D721Med (cell line): Measurements from ENCODE around the gene INTS3.

Experiments
- DNase-seq: peaks from one replicate; pipeline ENCODE4 v3.0.0; 2011; ENCODE audit warnings: low spot score; ENCODE audit not compliant: insufficient read length
- FAIRE-seq: peaks from 2 replicates; lab custom pipeline; 2011; peaks lifted over from hg19 to GRCh38; lab: Jason Lieb, UNC
- TF ChIP-seq, protein P1 (sequence below): IDR thresholded peaks from 2 replicates; pipeline ENCODE4 v1.5.1; 2012; ENCODE audit warnings: mild to moderate bottlenecking, control low read depth; ENCODE audit not compliant: insufficient read depth; ENCODE audit errors: missing control alignments

INTS3 gene

DNA sequence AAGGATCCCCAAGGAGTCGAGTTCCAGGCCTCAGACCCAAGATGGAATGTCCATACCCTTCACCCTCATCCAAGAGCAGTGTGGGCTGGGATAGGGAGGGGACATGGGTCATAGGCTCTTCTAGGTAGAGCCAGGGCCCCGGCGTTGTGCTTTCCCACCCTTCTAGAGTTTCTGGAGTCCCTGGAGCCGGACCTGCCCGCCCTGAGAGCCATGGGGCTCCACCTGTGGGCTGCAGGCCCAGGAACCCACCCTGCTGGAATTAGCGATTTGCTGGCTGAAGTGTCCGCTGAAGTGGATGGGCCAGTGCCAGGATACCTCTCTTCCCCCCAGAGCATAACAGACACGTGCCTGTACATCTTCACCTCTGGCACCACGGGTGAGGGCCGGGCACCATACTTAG is 48.5 kb downstream of the INTS3 start:
- no peak for FAIRE-seq
- TF ChIP-seq, protein P1, sequence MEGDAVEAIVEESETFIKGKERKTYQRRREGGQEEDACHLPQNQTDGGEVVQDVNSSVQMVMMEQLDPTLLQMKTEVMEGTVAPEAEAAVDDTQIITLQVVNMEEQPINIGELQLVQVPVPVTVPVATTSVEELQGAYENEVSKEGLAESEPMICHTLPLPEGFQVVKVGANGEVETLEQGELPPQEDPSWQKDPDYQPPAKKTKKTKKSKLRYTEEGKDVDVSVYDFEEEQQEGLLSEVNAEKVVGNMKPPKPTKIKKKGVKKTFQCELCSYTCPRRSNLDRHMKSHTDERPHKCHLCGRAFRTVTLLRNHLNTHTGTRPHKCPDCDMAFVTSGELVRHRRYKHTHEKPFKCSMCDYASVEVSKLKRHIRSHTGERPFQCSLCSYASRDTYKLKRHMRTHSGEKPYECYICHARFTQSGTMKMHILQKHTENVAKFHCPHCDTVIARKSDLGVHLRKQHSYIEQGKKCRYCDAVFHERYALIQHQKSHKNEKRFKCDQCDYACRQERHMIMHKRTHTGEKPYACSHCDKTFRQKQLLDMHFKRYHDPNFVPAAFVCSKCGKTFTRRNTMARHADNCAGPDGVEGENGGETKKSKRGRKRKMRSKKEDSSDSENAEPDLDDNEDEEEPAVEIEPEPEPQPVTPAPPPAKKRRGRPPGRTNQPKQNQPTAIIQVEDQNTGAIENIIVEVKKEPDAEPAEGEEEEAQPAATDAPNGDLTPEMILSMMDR, result no peak
- DNase-seq, result no peak

DNA sequence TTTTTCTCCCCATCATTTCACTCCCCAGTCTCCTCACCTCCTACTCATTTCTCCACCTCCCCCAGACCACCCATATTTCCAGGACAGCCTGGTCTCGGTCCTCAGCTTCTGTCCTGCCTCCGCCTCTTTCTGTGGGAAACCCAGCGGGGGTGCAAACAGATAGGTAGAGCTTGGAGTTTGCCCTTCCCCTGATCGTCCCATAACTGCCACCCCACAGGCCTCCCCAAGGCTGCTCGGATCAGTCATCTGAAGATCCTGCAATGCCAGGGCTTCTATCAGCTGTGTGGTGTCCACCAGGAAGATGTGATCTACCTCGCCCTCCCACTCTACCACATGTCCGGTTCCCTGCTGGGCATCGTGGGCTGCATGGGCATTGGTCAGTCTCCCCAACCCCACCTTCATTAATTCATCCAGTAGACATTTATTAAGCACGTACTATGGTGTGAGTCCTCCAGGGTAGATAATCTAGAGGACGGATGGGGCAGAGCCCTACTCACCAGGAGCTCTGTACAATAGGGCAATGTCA is 49.1 kb downstream of the INTS3 start:
- FAIRE-seq (no peak), DNase-seq (no peak)
- TF ChIP-seq, protein P1, result no peak

DNA sequence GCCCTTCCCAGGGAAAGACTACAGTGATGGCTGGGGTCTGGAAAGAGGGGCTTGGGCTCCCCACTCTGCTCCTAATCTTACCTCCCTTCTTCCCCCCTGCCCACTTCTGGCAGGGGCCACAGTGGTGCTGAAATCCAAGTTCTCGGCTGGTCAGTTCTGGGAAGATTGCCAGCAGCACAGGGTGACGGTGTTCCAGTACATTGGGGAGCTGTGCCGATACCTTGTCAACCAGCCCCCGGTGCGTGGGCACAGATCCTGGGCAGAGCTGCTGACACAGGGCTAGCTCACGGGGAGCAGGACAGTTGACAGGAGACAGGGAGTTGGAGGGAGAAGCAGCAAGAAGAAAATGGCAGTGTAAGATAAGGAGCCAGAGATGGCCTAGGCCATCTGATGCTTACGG is 49.8 kb downstream of the INTS3 start:
- TF ChIP-seq, protein P1, result no peak
- FAIRE-seq, result no peak
- no peak for DNase-seq

DNA sequence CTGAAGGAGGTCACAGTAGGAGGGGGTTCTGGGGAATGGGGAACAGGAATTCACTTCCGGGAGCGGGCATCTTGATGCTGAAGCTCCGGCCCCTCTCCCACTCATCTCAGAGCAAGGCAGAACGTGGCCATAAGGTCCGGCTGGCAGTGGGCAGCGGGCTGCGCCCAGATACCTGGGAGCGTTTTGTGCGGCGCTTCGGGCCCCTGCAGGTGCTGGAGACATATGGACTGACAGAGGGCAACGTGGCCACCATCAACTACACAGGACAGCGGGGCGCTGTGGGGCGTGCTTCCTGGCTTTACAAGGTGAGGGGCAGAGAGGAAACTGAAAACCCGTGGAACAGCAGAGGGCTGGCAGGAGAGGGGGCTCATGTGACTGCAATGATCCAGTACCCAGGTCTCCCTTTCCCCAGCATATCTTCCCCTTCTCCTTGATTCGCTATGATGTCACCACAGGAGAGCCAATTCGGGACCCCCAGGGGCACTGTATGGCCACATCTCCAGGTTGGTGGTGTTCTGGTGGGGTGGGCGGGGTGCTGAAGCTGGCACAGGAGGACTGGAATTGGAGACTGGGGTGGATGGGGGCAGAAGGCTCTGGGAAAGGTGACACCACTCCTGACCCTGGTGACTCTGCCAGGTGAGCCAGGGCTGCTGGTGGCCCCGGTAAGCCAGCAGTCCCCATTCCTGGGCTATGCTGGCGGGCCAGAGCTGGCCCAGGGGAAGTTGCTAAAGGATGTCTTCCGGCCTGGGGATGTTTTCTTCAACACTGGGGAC is 50.4 kb downstream of the INTS3 start:
- TF ChIP-seq, protein P1, result no peak
- no peak for DNase-seq
- FAIRE-seq, result no peak

DNA sequence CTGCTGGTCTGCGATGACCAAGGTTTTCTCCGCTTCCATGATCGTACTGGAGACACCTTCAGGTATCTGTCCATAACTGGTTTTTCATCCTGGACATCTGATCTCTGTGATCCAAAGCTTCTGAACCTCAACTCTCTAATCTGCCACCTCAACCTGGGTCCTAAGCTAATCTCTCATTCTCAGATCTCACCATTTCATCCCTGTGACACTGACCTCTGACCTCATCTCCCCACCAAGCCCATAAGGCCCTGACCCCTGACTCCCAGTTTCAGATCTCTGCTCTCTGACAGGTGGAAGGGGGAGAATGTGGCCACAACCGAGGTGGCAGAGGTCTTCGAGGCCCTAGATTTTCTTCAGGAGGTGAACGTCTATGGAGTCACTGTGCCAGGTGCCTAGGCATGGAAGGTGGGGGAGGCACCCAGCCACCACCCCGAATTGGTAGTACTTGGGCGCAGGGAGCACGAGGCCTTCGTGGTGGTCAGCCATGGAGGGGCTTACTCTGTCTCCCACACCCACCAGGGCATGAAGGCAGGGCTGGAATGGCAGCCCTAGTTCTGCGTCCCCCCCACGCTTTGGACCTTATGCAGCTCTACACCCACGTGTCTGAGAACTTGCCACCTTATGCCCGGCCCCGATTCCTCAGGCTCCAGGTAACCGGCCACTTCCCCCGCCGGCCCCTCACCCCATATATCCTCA is 51.1 kb downstream of the INTS3 start:
- DNase-seq, result no peak
- FAIRE-seq, result no peak
- TF ChIP-seq, protein P1, result no peak

DNA sequence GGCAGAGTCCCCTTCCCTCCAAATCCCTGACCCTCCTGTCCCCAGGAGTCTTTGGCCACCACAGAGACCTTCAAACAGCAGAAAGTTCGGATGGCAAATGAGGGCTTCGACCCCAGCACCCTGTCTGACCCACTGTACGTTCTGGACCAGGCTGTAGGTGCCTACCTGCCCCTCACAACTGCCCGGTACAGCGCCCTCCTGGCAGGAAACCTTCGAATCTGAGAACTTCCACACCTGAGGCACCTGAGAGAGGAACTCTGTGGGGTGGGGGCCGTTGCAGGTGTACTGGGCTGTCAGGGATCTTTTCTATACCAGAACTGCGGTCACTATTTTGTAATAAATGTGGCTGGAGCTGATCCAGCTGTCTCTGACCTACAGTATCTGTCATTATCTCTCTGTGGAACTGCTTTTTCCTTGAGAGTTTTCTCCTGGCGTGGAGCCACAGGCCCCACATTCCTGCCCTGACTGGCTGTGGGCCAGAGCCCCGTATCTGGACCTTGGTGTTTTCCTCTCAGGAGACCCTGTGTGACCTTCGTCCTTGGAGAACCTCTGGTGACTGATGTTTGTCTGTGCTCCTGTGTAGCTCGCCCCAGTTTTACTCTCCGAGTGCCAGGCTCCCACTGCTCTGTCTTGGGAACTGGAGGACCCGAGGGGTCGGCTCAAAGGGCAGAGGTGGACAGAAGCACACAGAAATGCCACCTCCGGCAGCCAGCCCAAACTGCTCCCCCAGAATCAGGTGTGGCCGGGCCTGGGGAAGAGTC is 52.1 kb downstream of the INTS3 start:
- TF ChIP-seq, protein P1, result no peak
- no peak for FAIRE-seq
- DNase-seq, result no peak
